Muscle layer of duodenum (tissue), 2 donors: ENCODE results near the gene DTX3L.

Experiments
- H3K27ac ChIP-seq: one replicate; pipeline ENCODE4 v1.7.0; 2013; ENCODE audit warnings: mild to moderate bottlenecking, low read length
- H3K27me3 ChIP-seq: one replicate; pipeline ENCODE4 v1.7.0; 2013; ENCODE audit warnings: low read depth, mild to moderate bottlenecking, control low read depth, low read length
- H3K36me3 ChIP-seq, 2 donors: one replicate each; pipeline ENCODE4 v1.7.0; 2013; ENCODE audit warnings: low read length in 2 of 2, control low read depth in 1 of 2, mild to moderate bottlenecking in 1 of 2; ENCODE audit not compliant: insufficient read depth in 2 of 2, control insufficient read depth in 1 of 2
- H3K4me1 ChIP-seq, 2 donors: one replicate each; pipeline ENCODE4 v1.7.0; 2013; ENCODE audit warnings: low read length in 2 of 2, mild to moderate bottlenecking in 2 of 2, control low read depth in 1 of 2, moderate library complexity in 1 of 2; ENCODE audit not compliant: insufficient read depth in 2 of 2, control insufficient read depth in 1 of 2
- H3K4me3 ChIP-seq, 2 donors: one replicate each; pipeline ENCODE4 v1.7.0; 2013; ENCODE audit warnings: low read length in 2 of 2, low read depth in 1 of 2, mild to moderate bottlenecking in 1 of 2
- H3K9me3 ChIP-seq, 2 donors: one replicate each; pipeline ENCODE4 v1.7.0; 2013; ENCODE audit warnings: low read length in 2 of 2, control low read depth in 1 of 2, mild to moderate bottlenecking in 1 of 2; ENCODE audit not compliant: control insufficient read depth in 1 of 2
- donor health status: healthy.

Gene DTX3L

DNA sequence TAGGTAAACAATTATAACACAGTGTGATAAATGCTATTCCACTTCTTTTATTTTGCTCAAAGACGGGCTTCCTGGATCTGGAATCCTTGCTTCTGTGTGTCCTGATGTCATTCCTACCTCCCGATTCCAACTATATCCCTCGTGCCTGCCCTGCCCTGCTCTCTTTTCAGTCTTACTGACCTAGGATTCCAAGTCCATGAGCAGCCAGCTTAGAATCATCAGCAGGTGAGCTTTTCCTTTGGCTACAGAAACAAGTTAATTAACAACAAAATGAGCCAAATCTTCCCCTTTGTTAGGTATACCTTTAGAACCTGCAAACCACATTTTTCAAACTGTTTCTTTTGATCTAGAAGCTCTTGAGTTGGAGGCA lies 27.5 kb upstream of the DTX3L start:
- H3K4me3 ChIP-seq = no peak overlapping the region
- H3K9me3 ChIP-seq = no peaks in the 10 kb centered on the region
- H3K27ac ChIP-seq = no peak overlapping the region
- H3K27me3 ChIP-seq = no peaks in the 10 kb centered on the region
- H3K36me3 ChIP-seq = peaks cover 55 to 89% of the 10 kb centered on the region in 2 donors
- no peaks in the 10 kb centered on the region for H3K4me1 ChIP-seq

DNA sequence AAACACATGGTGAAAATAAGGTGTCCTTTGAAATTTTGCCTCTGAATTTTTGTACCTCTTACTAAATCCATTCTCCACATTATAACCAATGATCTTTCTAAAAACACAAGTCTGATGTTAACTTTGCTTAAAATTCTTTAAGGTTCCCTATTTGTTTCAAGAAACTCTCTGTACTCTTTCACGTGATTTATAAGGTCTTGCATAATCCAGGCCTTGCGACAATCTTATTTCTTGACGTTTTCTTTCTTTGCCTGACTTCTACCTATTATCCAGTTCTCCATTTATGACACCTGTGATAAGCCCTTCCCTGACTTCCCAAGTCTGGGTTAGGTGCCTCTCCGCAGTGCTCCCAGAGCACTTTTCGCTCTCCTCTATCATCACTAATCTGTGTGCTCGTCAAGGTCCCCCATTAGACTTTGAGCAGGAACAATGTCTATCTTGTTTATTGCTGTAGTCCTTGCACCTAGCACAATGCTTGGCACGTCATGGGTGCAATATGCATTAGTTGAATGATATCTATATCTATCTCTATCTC lies 25.1 kb upstream of the DTX3L start:
- H3K9me3 ChIP-seq = no peaks in the 10 kb centered on the region
- H3K27me3 ChIP-seq = no peaks in the 10 kb centered on the region
- no peaks in the 10 kb centered on the region for H3K4me1 ChIP-seq
- H3K27ac ChIP-seq = no peak overlapping the region
- H3K4me3 ChIP-seq = no peak overlapping the region
- peaks cover 47 to 75% of the 10 kb centered on the region in 2 donors for H3K36me3 ChIP-seq

DNA sequence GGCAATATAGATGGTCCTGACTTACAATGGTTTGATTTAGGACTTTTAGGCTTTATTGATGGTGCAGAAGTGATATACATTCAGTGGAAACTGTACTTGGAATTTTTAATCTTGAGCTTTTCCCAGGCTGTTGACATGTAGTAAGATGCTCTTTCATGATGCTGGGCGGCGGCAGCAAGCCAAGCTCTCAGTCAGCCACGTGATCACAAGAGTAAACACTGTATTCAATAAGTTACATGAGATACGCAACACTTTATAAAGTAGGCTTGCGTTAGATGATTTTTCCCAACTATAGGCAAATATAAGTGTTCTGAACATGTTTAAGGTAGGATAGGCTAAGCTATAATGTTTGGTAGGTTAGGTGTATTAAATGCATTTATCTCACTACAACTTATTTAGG lies 18.0 kb upstream of the DTX3L start:
- Histone ChIP-seq H3K36me3 (peaks cover 39 to 62% of the 10 kb centered on the region in 2 donors), H3K27me3 (no peaks in the 10 kb centered on the region)

DNA sequence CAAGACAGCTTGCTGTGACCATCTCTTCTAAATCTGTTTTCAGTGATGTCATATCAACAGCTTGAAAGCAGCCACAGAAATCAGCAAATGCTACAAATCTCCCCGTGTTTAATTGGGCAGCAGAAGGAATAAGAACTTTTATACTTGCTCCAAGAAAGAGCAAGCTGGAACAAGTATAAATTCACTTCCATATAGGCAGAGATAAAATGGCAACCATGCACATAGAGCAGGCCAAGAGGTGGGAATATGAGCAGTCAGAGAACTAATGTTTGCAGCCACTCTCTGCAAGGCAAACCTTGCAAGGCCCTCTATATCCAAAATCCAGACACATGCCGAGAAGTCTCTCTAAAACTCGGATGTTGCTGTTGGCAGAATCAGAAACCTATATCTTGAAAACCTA lies 16.1 kb upstream of the DTX3L start:
- Histone ChIP-seq H3K4me3 (no peak overlapping the region), H3K27me3 (no peaks in the 10 kb centered on the region), H3K4me1 (peaks cover 0 to 10% of the 10 kb centered on the region in 2 donors), H3K27ac (no peak overlapping the region), H3K36me3 (peaks cover 44 to 70% of the 10 kb centered on the region in 2 donors), H3K9me3 (no peaks in the 10 kb centered on the region)

More for the DNA sequence above, 18.0 kb upstream of the DTX3L start:
- H3K9me3 ChIP-seq = no peaks in the 10 kb centered on the region
- no peak overlapping the region for H3K27ac ChIP-seq
- H3K4me1 ChIP-seq = peaks cover 0 to 10% of the 10 kb centered on the region in 2 donors
- no peak overlapping the region for H3K4me3 ChIP-seq

DNA sequence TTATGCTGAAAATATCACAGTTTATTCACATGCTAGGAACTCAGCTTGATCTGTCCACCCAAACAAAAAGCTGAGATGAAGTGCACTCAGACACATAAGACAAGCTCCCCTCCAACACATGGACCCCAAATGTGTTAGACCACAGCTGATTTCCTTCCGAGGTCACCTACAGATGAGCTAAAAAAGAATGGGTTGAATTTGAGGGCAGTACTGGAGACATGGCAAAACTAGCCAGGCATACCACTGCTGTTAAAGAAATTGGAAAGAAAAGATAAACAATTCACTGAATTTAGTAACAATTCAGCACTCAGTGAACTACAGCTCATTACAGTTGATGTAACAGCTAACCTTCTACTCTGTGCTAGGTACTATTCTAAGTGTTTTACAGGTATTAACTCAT lies 15.5 kb upstream of the DTX3L start:
- Histone ChIP-seq H3K4me1 (peaks cover 0 to 13% of the 10 kb centered on the region in 2 donors), H3K4me3 (no peak overlapping the region), H3K27ac (no peak overlapping the region), H3K27me3 (no peaks in the 10 kb centered on the region), H3K36me3 (peaks cover 47 to 70% of the 10 kb centered on the region in 2 donors), H3K9me3 (no peaks in the 10 kb centered on the region)

DNA sequence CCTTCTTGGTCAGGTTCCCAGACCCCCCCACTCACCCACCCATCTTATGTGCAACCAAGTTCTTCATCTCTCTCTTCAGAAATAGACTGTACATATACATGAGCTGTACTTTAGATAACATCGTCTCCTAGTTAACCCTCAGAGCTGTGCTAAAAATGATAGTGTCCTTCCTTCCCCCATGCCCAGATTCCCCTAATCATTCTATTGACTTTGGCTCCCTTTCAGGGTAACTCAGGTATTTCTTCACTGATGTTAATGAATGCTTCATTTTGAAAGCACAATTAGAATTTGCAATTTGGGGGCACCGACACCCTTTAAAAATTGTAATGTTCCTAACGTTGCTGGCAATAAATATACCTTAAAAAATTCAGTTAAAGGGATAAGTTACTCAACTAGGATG lies 11.0 kb upstream of the DTX3L start:
- Histone ChIP-seq H3K4me1 (peaks cover 0 to 8% of the 10 kb centered on the region in 2 donors), H3K27me3 (no peaks in the 10 kb centered on the region), H3K27ac (no peak overlapping the region), H3K4me3 (no peak overlapping the region), H3K9me3 (no peaks in the 10 kb centered on the region), H3K36me3 (peaks cover 55 to 59% of the 10 kb centered on the region in 2 donors)

DNA sequence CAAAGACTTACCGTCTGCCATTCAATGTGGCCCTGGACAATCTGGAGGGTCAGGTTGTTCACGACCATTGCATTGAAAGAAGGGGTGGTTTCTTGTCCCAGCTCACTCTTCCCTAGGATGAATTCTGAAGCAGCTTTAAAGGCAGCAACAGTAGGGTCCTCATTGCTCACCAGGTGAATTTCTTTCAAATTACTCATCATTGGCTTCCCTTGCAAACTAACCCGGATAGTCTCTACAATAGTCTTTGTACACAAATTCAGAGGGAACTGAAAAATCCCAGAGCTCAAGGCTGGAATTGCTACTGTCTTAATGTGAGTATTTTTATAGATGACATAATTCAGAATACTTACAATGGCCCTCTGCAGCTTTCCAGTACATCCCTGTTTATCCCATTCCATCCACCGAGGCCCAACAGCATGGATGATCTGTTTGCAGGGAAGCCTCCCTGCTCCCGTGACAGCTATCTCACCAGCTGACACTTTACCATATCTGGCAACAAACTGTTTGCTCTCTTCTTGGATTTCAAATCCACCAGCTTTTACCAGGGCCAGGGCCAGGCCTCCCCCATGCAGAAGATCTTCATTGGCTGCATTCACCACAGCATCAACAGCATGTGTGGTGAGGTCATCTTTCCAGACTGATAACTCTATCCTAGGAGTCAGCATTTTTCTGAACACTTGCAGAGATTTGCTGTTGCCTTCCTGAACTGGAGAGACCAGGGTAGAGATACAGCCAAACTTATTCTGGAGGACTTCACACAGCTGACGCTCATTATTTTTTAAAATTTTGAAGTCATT lies 8.7 kb upstream of the DTX3L start:
- Histone ChIP-seq H3K27me3 (no peaks in the 10 kb centered on the region), H3K4me1 (peaks cover 0 to 6% of the 10 kb centered on the region in 2 donors), H3K9me3 (no peaks in the 10 kb centered on the region), H3K36me3 (peaks cover 59 to 62% of the 10 kb centered on the region in 2 donors), H3K4me3 (no peak overlapping the region), H3K27ac (peak overlapping the region; percentile 36)

DNA sequence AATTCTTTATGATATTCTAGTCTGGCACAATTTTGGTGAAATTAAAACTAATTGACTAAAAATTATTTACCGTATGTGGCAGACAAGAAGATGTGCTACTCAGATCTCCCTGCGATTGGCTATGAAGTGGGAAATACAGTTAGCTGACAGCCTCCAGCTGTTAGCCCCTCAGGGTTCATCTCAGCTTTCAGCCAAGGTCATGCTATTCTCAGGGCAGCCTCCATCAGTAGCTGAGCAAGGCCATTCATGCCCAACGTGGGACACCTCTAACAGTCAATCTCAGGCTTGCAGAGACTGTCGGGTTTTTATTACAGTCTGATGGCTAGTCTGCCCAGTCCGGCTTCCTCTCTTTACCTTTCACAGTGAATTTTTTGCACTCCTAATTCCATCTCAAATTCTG lies 6.8 kb upstream of the DTX3L start:
- no peak overlapping the region for H3K27ac ChIP-seq
- no peaks in the 10 kb centered on the region for H3K9me3 ChIP-seq
- H3K4me1 ChIP-seq = peaks cover 0 to 17% of the 10 kb centered on the region in 2 donors
- H3K36me3 ChIP-seq = peaks cover 41 to 57% of the 10 kb centered on the region in 2 donors
- H3K4me3 ChIP-seq = no peak overlapping the region
- no peaks in the 10 kb centered on the region for H3K27me3 ChIP-seq

DNA sequence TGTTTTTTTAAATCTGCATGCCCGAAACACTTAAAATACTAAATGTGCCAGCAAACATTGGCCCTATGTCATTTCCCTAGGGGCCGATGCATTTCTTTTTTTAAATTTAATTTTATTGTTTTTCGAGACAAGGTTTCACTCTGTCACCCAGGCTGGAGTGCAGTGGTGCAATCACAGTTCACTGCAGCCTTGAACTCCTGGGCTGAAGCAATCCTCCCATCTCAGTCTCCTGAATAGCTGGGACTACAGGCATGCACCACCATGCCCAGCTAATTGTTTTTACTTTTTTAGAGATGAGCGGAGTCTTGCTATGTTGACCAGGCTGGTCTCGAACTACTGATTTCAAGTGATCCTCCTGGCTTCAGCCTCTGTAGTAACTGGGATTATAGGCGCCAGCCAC lies 5.5 kb upstream of the DTX3L start:
- H3K27me3 ChIP-seq = no peaks in the 10 kb centered on the region
- no peaks in the 10 kb centered on the region for H3K9me3 ChIP-seq
- no peak overlapping the region for H3K4me3 ChIP-seq
- no peak overlapping the region for H3K27ac ChIP-seq
- peaks cover 5 to 20% of the 10 kb centered on the region in 2 donors for H3K4me1 ChIP-seq
- H3K36me3 ChIP-seq = peaks cover 37 to 47% of the 10 kb centered on the region in 2 donors

DNA sequence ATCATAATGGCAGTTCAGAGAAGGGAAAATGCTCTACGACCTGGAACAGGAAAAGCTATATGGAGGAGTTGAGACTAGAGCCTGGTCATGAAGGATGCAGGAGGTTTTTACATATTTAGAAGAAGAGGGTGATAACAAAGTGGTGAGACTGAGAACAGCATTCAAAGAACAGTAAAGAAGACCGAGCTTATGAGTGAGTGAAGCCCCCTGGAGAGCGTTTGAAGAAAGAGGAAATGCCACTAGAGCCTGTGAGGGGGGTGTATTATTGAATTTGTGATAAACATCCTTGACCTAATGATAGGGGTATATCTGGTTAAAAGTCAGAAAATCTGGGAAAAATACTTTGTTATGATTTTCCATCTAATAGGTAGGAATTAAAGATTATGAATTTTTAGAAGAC lies 4.2 kb upstream of the DTX3L start:
- Histone ChIP-seq H3K27me3 (no peaks in the 10 kb centered on the region), H3K36me3 (peaks cover 37 to 41% of the 10 kb centered on the region in 2 donors), H3K4me1 (peaks cover 5 to 20% of the 10 kb centered on the region in 2 donors), H3K9me3 (no peaks in the 10 kb centered on the region), H3K4me3 (no peak overlapping the region), H3K27ac (no peak overlapping the region)

DNA sequence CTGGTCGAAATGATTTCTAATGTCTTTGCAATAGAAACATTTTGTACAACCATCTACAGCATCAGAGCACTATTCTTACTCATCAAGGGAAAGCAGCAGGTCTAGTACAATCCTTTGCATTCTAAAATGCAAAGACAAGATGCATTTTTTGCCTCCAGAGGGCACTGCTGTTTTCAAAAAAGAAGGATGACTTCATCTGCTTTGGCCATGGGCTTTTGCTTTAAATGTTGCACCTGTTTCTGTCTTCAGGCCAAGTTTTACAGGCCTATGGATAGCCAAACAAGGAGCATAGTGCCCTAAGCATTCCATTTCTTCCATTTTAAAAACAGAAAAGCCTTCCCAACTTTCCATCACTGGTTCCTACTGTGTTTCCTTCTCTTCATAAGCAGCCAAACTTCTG lies 3.5 kb upstream of the DTX3L start:
- Histone ChIP-seq H3K9me3 (no peaks in the 10 kb centered on the region), H3K27me3 (no peaks in the 10 kb centered on the region), H3K4me1 (peaks cover 5 to 22% of the 10 kb centered on the region in 2 donors), H3K4me3 (no peak overlapping the region), H3K36me3 (peaks cover 30 to 33% of the 10 kb centered on the region in 2 donors), H3K27ac (no peak overlapping the region)
